SK-N-SH (cell line): ENCODE results near the gene SLC7A8. TPM values are rescaled to one million over a fixed set of nuclear protein-coding genes. Genes with fewer than 3 reads are reported as not detected.

Experiments
- CTCF ChIA-PET: fragments of 300-600, 350-600 bp; formaldehyde crosslinking; extraction: SDS; loops from one replicate; lab custom pipeline; 2021; lab: Yijun Ruan, JAX
- POLR2A ChIA-PET: fragments of 350-600 bp; sonication (Branson Sonifier 250); formaldehyde crosslinking; extraction: SDS; loops from one replicate; lab custom pipeline; 2020; ENCODE audit warnings: antibody characterized with exemption, inconsistent platforms; lab: Yijun Ruan, JAX
- DNase-seq: peaks from one replicate; pipeline ENCODE4 v3.0.0; 2012
- H2AFZ ChIP-seq: fragments of 200-600 bp; sonication (generic); 2 replicates; pipeline ENCODE4 v1.8.1; 2016; ENCODE audit warnings: antibody characterized with exemption, mild to moderate bottlenecking, low read depth
- H3F3A ChIP-seq: fragments of 200-600 bp; sonication (generic); replicated peaks from 2 replicates; pipeline ENCODE3; 2016; ENCODE audit warnings: antibody characterized with exemption, mild to moderate bottlenecking; ENCODE audit not compliant: insufficient read depth
- H3K27ac ChIP-seq, 2 experiments: fragments of 200-500 bp in 1 of 2; fragments of 200-600 bp in 1 of 2; sonication (Bioruptor generic) in 1 of 2; sonication (generic), shearing (Covaris generic) in 1 of 2; 2 replicates each; pipeline versions ENCODE4 v1.5.1 to v1.6.1; 2014 to 2016; ENCODE audit warnings: low read depth in 2 of 2, inconsistent platforms in 1 of 2, low read length in 1 of 2, mild to moderate bottlenecking in 1 of 2, mixed read lengths in 1 of 2
- H3K27me3 ChIP-seq: fragments of 200-600 bp; sonication (generic), shearing (Covaris generic); 2 replicates; pipeline ENCODE4 v1.6.1; 2016; ENCODE audit warnings: mixed run types; ENCODE audit not compliant: insufficient read depth
- H3K36me3 ChIP-seq, 2 experiments: fragments of 200-500 bp in 1 of 2; fragments of 200-600 bp in 1 of 2; sonication (Bioruptor generic) in 1 of 2; sonication (generic) in 1 of 2; replicated peaks in 1 of 2; 2 replicates each; pipeline versions ENCODE3 to v1.5.1; 2014 to 2016; ENCODE audit warnings: low read length in 1 of 2, mild to moderate bottlenecking in 1 of 2; ENCODE audit not compliant: insufficient read depth in 2 of 2, control insufficient read depth in 1 of 2
- H3K4me1 ChIP-seq, 2 experiments: fragments of 200-500 bp in 1 of 2; fragments of 200-600 bp in 1 of 2; sonication (Bioruptor generic) in 1 of 2; sonication (generic), shearing (Covaris generic) in 1 of 2; 2 replicates each; pipeline versions ENCODE4 v1.5.1 to v1.6.1; 2014 to 2016; ENCODE audit warnings: low read depth in 1 of 2, low read length in 1 of 2, mixed run types in 1 of 2; ENCODE audit not compliant: insufficient read depth in 2 of 2, control insufficient read depth in 1 of 2
- H3K4me2 ChIP-seq: fragments of 200-600 bp; sonication (generic), shearing (Covaris generic); 2 replicates; pipeline ENCODE4 v1.6.1; 2017; ENCODE audit warnings: mixed run types
- H3K4me3 ChIP-seq, 2 experiments: fragments of 200-500 bp in 1 of 2; fragments of 200-600 bp in 1 of 2; sonication (Bioruptor generic) in 1 of 2; sonication (generic), shearing (Covaris generic) in 1 of 2; 2 replicates each; pipeline versions ENCODE4 v1.5.1 to v1.8.1; 2014 to 2016; ENCODE audit warnings: low read depth in 2 of 2, inconsistent platforms in 1 of 2, low read length in 1 of 2, mild to moderate bottlenecking in 1 of 2, mixed read lengths in 1 of 2, moderate library complexity in 1 of 2
- H3K79me2 ChIP-seq: fragments of 200-600 bp; sonication (generic); 2 replicates; pipeline ENCODE4 v1.8.1; 2017; ENCODE audit warnings: mild to moderate bottlenecking; ENCODE audit not compliant: insufficient read depth
- H3K9ac ChIP-seq: fragments of 200-600 bp; sonication (generic); 2 replicates; pipeline ENCODE4 v1.6.1; 2017; ENCODE audit warnings: mixed run types
- H3K9me2 ChIP-seq: fragments of 200-600 bp; sonication (generic); 2 replicates; pipeline ENCODE4 v1.6.1; 2017; ENCODE audit warnings: mixed run types
- H3K9me3 ChIP-seq: fragments of 200-600 bp; sonication (generic); 2 replicates; pipeline ENCODE4 v1.6.1; 2017; ENCODE audit warnings: mixed run types, mild to moderate bottlenecking, moderate library complexity
- H4K20me1 ChIP-seq: fragments of 200-600 bp; sonication (generic); 2 replicates; pipeline ENCODE4 v1.6.1; 2017; ENCODE audit warnings: mild to moderate bottlenecking, mixed run types; ENCODE audit not compliant: insufficient read depth
- ELF1 ChIP-seq: IDR thresholded peaks from 2 replicates; pipeline ENCODE4 v1.4.0; 2012
- EP300 ChIP-seq, 2 experiments: IDR thresholded peaks; 2 replicates each; pipeline versions ENCODE4 v1.4.0 to v1.6.1; 2012; ENCODE audit warnings: borderline replicate concordance in 1 of 2, low read depth in 1 of 2, low read length in 1 of 2
- FOXM1 ChIP-seq: IDR thresholded peaks from 2 replicates; pipeline ENCODE4 v1.4.0; 2012; ENCODE audit warnings: low read depth, mild to moderate bottlenecking
- MXI1 ChIP-seq: IDR thresholded peaks from 2 replicates; pipeline ENCODE4 v1.6.1; 2012; ENCODE audit warnings: mild to moderate bottlenecking, low read depth, low read length, improper control_type of control experiment
- RAD21 ChIP-seq: IDR thresholded peaks from 2 replicates; pipeline ENCODE4 v1.6.1; 2012; ENCODE audit warnings: mild to moderate bottlenecking, low read length
- RFX5 ChIP-seq: IDR thresholded peaks from 2 replicates; pipeline ENCODE4 v1.6.1; 2012; ENCODE audit warnings: mild to moderate bottlenecking, improper control_type of control experiment, low read length
- RXRA ChIP-seq: IDR thresholded peaks from 2 replicates; pipeline ENCODE4 v1.4.0; 2012; ENCODE audit warnings: low read depth, mild to moderate bottlenecking, borderline replicate concordance
- SMC3 ChIP-seq: IDR thresholded peaks from 2 replicates; pipeline ENCODE4 v1.6.1; 2012; ENCODE audit warnings: low read depth, low read length, improper control_type of control experiment
- TAF1 ChIP-seq: IDR thresholded peaks from 2 replicates; pipeline ENCODE4 v1.6.1; 2012; ENCODE audit warnings: low read depth, mild to moderate bottlenecking, low read length, moderate library complexity, borderline replicate concordance
- TCF12 ChIP-seq: IDR thresholded peaks from 2 replicates; pipeline ENCODE4 v1.4.0; 2012
- ZBTB33 ChIP-seq: IDR thresholded peaks from 2 replicates; pipeline ENCODE4 v1.4.0; 2012; ENCODE audit warnings: low read depth, borderline replicate concordance
- WGBS: methylation state at CpG from one replicate; pipeline ENCODE4 v1.1.6; 2017; ENCODE audit warnings: low lambda C conversion rate; 5-methylcytosine and 5-hydroxymethylcytosine counted together
- polyA plus RNA-seq, 3 experiments: library from polyadenylated mRNA; depleted of rRNA; stranded (reverse); fragments of >200 nt; gene quantifications; 2 replicates each; pipeline ENCODE4 v1.2.3, GENCODE V29; 2012
- TF ChIP-seq, protein P1 (sequence below): IDR thresholded peaks from 2 replicates; pipeline ENCODE4 v1.6.1; 2012; ENCODE audit warnings: mild to moderate bottlenecking, low read depth, low read length, moderate library complexity
- TF ChIP-seq, protein P2 (sequence below): fragments of 200-600 bp; sonication (generic); IDR thresholded peaks from 2 replicates; pipeline ENCODE4 v1.6.1; 2017; ENCODE audit warnings: antibody characterized with exemption, mild to moderate bottlenecking, moderate library complexity

SLC7A8 gene
- polyA plus RNA-seq, 1 of the 3 experiments (the other 2 are of a cell fraction): 1.4 TPM

GRCh38 chr14:23158779-23159178 is 24.7 kb downstream of the SLC7A8 start:
- Histone ChIP-seq H3K9ac (no peak overlapping the region), H3K4me2 (no peak overlapping the region), H3K9me2 (no peaks in the 10 kb centered on the region), H3K4me1 (peaks cover 0 to 38% of the 10 kb centered on the region in 2 experiments; a peak in 3 of 4 replicates), H3K9me3 (no peaks in the 10 kb centered on the region), H2AFZ (no peak overlapping the region), H3K36me3 (no peaks in the 10 kb centered on the region), H3K79me2 (no peaks in the 10 kb centered on the region), H3K27ac (no peak overlapping the region), H3K27me3 (no peaks in the 10 kb centered on the region), H4K20me1 (no peaks in the 10 kb centered on the region)
- CTCF ChIA-PET: interaction anchor here (1.0 to 1.2 kb wide), 2 partner anchors 28 to 38 kb away, joined by 4 to 6 read pairs; no protein-coding TSS in a partner anchor
- no peak for DNase-seq
- no peak for TF ChIP-seq RFX5
- TF ChIP-seq ZBTB33: no peak
- no peak for TF ChIP-seq FOXM1
- TF ChIP-seq, protein P1, sequence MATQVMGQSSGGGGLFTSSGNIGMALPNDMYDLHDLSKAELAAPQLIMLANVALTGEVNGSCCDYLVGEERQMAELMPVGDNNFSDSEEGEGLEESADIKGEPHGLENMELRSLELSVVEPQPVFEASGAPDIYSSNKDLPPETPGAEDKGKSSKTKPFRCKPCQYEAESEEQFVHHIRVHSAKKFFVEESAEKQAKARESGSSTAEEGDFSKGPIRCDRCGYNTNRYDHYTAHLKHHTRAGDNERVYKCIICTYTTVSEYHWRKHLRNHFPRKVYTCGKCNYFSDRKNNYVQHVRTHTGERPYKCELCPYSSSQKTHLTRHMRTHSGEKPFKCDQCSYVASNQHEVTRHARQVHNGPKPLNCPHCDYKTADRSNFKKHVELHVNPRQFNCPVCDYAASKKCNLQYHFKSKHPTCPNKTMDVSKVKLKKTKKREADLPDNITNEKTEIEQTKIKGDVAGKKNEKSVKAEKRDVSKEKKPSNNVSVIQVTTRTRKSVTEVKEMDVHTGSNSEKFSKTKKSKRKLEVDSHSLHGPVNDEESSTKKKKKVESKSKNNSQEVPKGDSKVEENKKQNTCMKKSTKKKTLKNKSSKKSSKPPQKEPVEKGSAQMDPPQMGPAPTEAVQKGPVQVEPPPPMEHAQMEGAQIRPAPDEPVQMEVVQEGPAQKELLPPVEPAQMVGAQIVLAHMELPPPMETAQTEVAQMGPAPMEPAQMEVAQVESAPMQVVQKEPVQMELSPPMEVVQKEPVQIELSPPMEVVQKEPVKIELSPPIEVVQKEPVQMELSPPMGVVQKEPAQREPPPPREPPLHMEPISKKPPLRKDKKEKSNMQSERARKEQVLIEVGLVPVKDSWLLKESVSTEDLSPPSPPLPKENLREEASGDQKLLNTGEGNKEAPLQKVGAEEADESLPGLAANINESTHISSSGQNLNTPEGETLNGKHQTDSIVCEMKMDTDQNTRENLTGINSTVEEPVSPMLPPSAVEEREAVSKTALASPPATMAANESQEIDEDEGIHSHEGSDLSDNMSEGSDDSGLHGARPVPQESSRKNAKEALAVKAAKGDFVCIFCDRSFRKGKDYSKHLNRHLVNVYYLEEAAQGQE: no peak
- no peak for TF ChIP-seq MXI1
- TF ChIP-seq RAD21: no peak
- TF ChIP-seq TAF1: no peak
- no peak for TF ChIP-seq EP300 (IDR thresholded peaks at IDR 0.05; ENCODE audit: borderline replicate concordance in 1 of 2, low read depth in 1 of 2, low read length in 1 of 2)
- TF ChIP-seq SMC3: no peak
- TF ChIP-seq RXRA: no peak
- TF ChIP-seq, protein P2, sequence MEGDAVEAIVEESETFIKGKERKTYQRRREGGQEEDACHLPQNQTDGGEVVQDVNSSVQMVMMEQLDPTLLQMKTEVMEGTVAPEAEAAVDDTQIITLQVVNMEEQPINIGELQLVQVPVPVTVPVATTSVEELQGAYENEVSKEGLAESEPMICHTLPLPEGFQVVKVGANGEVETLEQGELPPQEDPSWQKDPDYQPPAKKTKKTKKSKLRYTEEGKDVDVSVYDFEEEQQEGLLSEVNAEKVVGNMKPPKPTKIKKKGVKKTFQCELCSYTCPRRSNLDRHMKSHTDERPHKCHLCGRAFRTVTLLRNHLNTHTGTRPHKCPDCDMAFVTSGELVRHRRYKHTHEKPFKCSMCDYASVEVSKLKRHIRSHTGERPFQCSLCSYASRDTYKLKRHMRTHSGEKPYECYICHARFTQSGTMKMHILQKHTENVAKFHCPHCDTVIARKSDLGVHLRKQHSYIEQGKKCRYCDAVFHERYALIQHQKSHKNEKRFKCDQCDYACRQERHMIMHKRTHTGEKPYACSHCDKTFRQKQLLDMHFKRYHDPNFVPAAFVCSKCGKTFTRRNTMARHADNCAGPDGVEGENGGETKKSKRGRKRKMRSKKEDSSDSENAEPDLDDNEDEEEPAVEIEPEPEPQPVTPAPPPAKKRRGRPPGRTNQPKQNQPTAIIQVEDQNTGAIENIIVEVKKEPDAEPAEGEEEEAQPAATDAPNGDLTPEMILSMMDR: no peak
- no peak for TF ChIP-seq ELF1
- no peak for TF ChIP-seq TCF12
- TF ChIP-seq, all 33 proteins: peak for 0
- no peaks in the 10 kb centered on the region for H3F3A ChIP-seq
- H3K4me3 ChIP-seq: no peak overlapping the region
- POLR2A ChIA-PET: no interaction called here
- 47% methylated on average over 2 of the region's 2 CpGs for WGBS
